NCI-H345 (cell line): ENCODE measurements around the gene TMPRSS4.

ENCODE experiments used
- DNase-seq: peaks from one replicate; lab custom pipeline; 2025; lab: John Stamatoyannopoulos, UW

The TMPRSS4 gene

GRCh38 chr11:118135051-118135795 lies 58.3 kb downstream of the TMPRSS4 start:
- DNase-seq: no peak

- no peak for DNase-seq
Measured at GRCh38 chr11:118135796-118136165, 58.9 kb downstream of the TMPRSS4 start.

GRCh38 chr11:118136341-118136740 lies 59.5 kb downstream of the TMPRSS4 start:
- no peak for DNase-seq

GRCh38 chr11:118136801-118137200 lies 59.9 kb downstream of the TMPRSS4 start:
- no peak for DNase-seq

- DNase-seq: no peak
Measured at GRCh38 chr11:118138839-118139420, 62.1 kb downstream of the TMPRSS4 start.

GRCh38 chr11:118139578-118139977 lies 62.7 kb downstream of the TMPRSS4 start:
- no peak for DNase-seq

- no peak for DNase-seq
Measured at GRCh38 chr11:118142081-118142480, 65.2 kb downstream of the TMPRSS4 start.

GRCh38 chr11:118142809-118143208 lies 65.9 kb downstream of the TMPRSS4 start:
- peak; percentile 36 for DNase-seq

- no peak for DNase-seq
Measured at GRCh38 chr11:118143661-118144185, 66.8 kb downstream of the TMPRSS4 start.

- DNase-seq: no peak
Measured at GRCh38 chr11:118144301-118145268, 67.7 kb downstream of the TMPRSS4 start.

- peak; percentile 90 for DNase-seq
Measured at GRCh38 chr11:118145285-118146227, 68.7 kb downstream of the TMPRSS4 start.

- no peak for DNase-seq
Measured at GRCh38 chr11:118146554-118146953, 69.7 kb downstream of the TMPRSS4 start.

GRCh38 chr11:118147502-118147901 lies 70.6 kb downstream of the TMPRSS4 start:
- no peak for DNase-seq

GRCh38 chr11:118148240-118148639 lies 71.4 kb downstream of the TMPRSS4 start:
- no peak for DNase-seq

- DNase-seq: no peak
Measured at GRCh38 chr11:118148856-118149255, 72.0 kb downstream of the TMPRSS4 start.

- DNase-seq: no peak
Measured at GRCh38 chr11:118149493-118149892, 72.6 kb downstream of the TMPRSS4 start.

GRCh38 chr11:118151431-118151830 lies 74.6 kb downstream of the TMPRSS4 start:
- DNase-seq: no peak

GRCh38 chr11:118152020-118152551 lies 75.2 kb downstream of the TMPRSS4 start:
- no peak for DNase-seq

- peak; percentile 61 for DNase-seq
Measured at GRCh38 chr11:118152552-118153471, 75.9 kb downstream of the TMPRSS4 start, which contains the start of gene SCN4B. Gene SCN4B (minus strand): TSS chr11:118152823. CDS start chr11:118152673, 150 bp downstream.

- DNase-seq: no peak
Measured at GRCh38 chr11:118153516-118153915, 76.6 kb downstream of the TMPRSS4 start.
